ENCODE results near the gene TCEANC2. TPM values are rescaled to one million over a fixed set of nuclear protein-coding genes. Genes with fewer than 3 reads are reported as not detected.

TCEANC2 gene
- total RNA-seq, 1 experiment from 2014 or later, result 1.9 TPM

DNA sequence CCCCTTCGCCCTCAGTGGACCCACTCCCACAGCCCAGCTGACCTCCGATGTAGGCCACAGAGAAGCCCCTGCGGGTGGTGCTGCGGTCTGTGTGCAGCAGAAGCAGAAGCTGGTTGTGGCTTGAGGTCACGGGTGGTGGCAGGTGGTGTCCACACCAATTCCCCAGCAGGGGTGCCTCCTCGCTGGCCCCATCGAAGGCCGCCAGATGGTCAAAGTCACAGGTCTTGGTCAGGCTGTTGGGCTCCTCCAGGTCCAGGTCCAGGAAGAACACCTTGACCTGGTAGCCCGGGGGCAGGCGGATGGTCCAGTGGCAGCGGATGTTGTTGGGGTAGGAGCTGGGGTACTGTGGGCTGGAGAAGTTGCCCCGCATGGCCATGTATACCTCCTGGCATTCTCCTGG is 86.3 kb downstream of the TCEANC2 start:
- no peak overlapping the region for H3K27ac Mint-ChIP-seq (ENCODE audit: unreplicated experiment)
- no peaks in the 10 kb centered on the region for H3K9me3 Mint-ChIP-seq (ENCODE audit: unreplicated experiment)
- H3K9me3 ChIP-seq, result no peaks in the 10 kb centered on the region
- H3K4me1 ChIP-seq, result peaks cover 13% of the 10 kb centered on the region
- intact Hi-C loops (cut with micrococcal nuclease; ENCODE audit: unreplicated experiment), result no loop called here
- POLR2A ChIA-PET, result no interaction called here
- DNase-seq, result no peak
- H3K27me3 Mint-ChIP-seq (ENCODE audit: insufficient read depth, unreplicated experiment), result no peaks in the 10 kb centered on the region
- CTCF ChIA-PET, result no interaction called here
- no peaks in the 10 kb centered on the region for H3K27me3 ChIP-seq (replicated peaks; ENCODE audit: control insufficient read depth, insufficient read depth, low read length)
- H3K36me3 ChIP-seq (ENCODE audit: control insufficient read depth, insufficient read depth, low read length), result no peaks in the 10 kb centered on the region
- H3K4me1 Mint-ChIP-seq (ENCODE audit: low read depth, unreplicated experiment), result peaks cover 14% of the 10 kb centered on the region
- H3K4me3 ChIP-seq (ENCODE audit: low read depth, low read length), result no peak overlapping the region
- TF ChIP-seq, protein P1, sequence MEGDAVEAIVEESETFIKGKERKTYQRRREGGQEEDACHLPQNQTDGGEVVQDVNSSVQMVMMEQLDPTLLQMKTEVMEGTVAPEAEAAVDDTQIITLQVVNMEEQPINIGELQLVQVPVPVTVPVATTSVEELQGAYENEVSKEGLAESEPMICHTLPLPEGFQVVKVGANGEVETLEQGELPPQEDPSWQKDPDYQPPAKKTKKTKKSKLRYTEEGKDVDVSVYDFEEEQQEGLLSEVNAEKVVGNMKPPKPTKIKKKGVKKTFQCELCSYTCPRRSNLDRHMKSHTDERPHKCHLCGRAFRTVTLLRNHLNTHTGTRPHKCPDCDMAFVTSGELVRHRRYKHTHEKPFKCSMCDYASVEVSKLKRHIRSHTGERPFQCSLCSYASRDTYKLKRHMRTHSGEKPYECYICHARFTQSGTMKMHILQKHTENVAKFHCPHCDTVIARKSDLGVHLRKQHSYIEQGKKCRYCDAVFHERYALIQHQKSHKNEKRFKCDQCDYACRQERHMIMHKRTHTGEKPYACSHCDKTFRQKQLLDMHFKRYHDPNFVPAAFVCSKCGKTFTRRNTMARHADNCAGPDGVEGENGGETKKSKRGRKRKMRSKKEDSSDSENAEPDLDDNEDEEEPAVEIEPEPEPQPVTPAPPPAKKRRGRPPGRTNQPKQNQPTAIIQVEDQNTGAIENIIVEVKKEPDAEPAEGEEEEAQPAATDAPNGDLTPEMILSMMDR (IDR thresholded peaks at IDR 0.05; ENCODE audit: insufficient read depth in 1 of 2, low read depth in 1 of 2, low read length in 1 of 2, severe bottlenecking in 1 of 2, unreplicated experiment in 1 of 2), result no peak
- H3K36me3 Mint-ChIP-seq (ENCODE audit: insufficient read depth, unreplicated experiment), result no peaks in the 10 kb centered on the region
- H3K4me3 Mint-ChIP-seq (ENCODE audit: unreplicated experiment), result no peak overlapping the region
- BruUV-seq (replicated peaks), result no TSS peak

DNA sequence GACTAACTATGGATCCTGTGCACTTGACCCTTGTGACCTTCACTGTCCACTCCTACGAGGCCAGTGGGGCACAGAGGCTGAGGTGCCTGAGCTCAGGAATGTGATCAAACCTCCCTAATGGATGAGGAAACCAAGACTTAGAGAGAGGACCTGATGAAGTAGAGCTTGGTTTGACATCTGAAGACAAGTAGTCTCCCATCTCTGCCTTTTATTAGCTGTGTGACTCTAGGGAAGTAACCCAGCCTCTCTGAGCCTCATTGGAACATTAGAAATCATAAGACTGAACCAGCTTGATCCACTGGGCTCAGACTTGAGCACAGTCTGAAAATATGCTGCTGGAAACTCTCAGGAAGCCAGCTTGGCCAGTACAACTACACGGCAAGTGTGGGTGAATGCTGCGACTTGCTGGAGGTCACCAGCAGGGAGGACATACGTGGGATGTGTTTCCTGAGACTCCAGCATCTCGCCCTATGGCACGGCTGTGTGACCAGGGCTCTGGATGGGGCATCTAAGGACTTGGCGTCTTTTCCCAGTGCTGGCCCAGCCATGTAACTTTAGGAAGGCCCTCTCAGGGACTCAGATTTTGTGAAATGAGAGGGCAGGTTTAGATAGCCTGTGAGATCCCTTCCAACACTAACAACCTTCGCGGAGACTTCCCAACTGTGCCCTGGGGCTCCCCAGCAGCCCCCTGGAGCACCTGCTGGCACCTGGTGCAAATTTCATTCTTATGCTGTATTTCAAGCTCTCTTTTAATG is 88.9 kb downstream of the TCEANC2 start:
- H3K4me3 ChIP-seq (ENCODE audit: low read depth, low read length), result no peak overlapping the region
- H3K9me3 Mint-ChIP-seq (ENCODE audit: unreplicated experiment), result no peaks in the 10 kb centered on the region
- intact Hi-C loops (cut with micrococcal nuclease; ENCODE audit: unreplicated experiment), result no loop called here
- no peaks in the 10 kb centered on the region for H3K9me3 ChIP-seq
- POLR2A ChIA-PET, result no interaction called here
- H3K4me1 ChIP-seq, result no peaks in the 10 kb centered on the region
- no peak for DNase-seq
- no peaks in the 10 kb centered on the region for H3K27me3 ChIP-seq (replicated peaks; ENCODE audit: control insufficient read depth, insufficient read depth, low read length)
- H3K36me3 ChIP-seq (ENCODE audit: control insufficient read depth, insufficient read depth, low read length), result no peaks in the 10 kb centered on the region
- BruUV-seq (replicated peaks), result no TSS peak
- TF ChIP-seq, protein P1 (IDR thresholded peaks at IDR 0.05; ENCODE audit: insufficient read depth in 1 of 2, low read depth in 1 of 2, low read length in 1 of 2, severe bottlenecking in 1 of 2, unreplicated experiment in 1 of 2), result no peak
- H3K36me3 Mint-ChIP-seq (ENCODE audit: insufficient read depth, unreplicated experiment), result no peaks in the 10 kb centered on the region
- CTCF ChIA-PET, result no interaction called here
- no peak overlapping the region for H3K4me3 Mint-ChIP-seq (ENCODE audit: unreplicated experiment)
- no peaks in the 10 kb centered on the region for H3K27me3 Mint-ChIP-seq (ENCODE audit: insufficient read depth, unreplicated experiment)
- peaks cover 2% of the 10 kb centered on the region for H3K4me1 Mint-ChIP-seq (ENCODE audit: low read depth, unreplicated experiment)
- H3K27ac Mint-ChIP-seq (ENCODE audit: unreplicated experiment), result no peak overlapping the region

DNA sequence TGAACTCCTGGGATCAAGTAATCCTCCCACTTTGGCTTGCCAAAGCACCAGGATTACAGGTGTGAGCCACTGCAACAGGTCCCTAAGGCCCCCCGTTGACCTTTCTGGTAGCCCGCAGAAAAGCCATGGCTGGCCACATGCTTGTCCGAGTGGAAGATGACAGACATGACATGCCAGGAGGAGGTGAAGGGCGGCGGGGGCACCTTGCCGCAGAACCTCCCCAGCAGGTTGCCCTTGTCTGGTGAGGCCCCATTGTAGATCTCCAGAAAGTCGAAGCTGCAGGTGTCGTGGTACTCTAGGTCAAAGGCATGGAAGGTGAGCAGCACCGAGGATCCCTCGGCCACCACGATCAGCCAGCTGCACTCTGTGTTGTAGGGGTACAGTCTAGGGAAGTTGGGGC is 91.0 kb downstream of the TCEANC2 start:
- Mint-ChIP-seq H3K27me3 (ENCODE audit: insufficient read depth, unreplicated experiment) (no peaks in the 10 kb centered on the region), H3K4me1 (ENCODE audit: low read depth, unreplicated experiment) (no peaks in the 10 kb centered on the region), H3K27ac (ENCODE audit: unreplicated experiment) (no peak overlapping the region), H3K36me3 (ENCODE audit: insufficient read depth, unreplicated experiment) (no peaks in the 10 kb centered on the region), H3K4me3 (ENCODE audit: unreplicated experiment) (no peak overlapping the region), H3K9me3 (ENCODE audit: unreplicated experiment) (no peaks in the 10 kb centered on the region)
- ChIA-PET POLR2A (no interaction called here), CTCF (no interaction called here)
- H3K9me3 ChIP-seq, result no peaks in the 10 kb centered on the region
- intact Hi-C loops (cut with micrococcal nuclease; ENCODE audit: unreplicated experiment), result no loop called here
- no peak overlapping the region for H3K4me3 ChIP-seq (ENCODE audit: low read depth, low read length)
- no TSS peak for BruUV-seq (replicated peaks)
- H3K36me3 ChIP-seq (ENCODE audit: control insufficient read depth, insufficient read depth, low read length), result no peaks in the 10 kb centered on the region
- DNase-seq, result no peak
- H3K27me3 ChIP-seq (replicated peaks; ENCODE audit: control insufficient read depth, insufficient read depth, low read length), result no peaks in the 10 kb centered on the region
- H3K4me1 ChIP-seq, result no peaks in the 10 kb centered on the region
- TF ChIP-seq, protein P1 (IDR thresholded peaks at IDR 0.05; ENCODE audit: insufficient read depth in 1 of 2, low read depth in 1 of 2, low read length in 1 of 2, severe bottlenecking in 1 of 2, unreplicated experiment in 1 of 2), result no peak

Measured in Caco-2 (cell line).